Activated CD8-positive, alpha-beta memory T cell treated with anti-CD3 and anti-CD28 coated beads, Interleukin-2, amount 50 U/mL, for 4 hours (primary cell): ENCODE results near the gene PRKCZ.
A peak's percentile ranks its signal among the peaks of the same experiment; 100 is the strongest.

Experiments used
- DNase-seq: peaks from one replicate; pipeline ENCODE4 v3.0.0-alpha.2; 2020

Gene PRKCZ

DNA sequence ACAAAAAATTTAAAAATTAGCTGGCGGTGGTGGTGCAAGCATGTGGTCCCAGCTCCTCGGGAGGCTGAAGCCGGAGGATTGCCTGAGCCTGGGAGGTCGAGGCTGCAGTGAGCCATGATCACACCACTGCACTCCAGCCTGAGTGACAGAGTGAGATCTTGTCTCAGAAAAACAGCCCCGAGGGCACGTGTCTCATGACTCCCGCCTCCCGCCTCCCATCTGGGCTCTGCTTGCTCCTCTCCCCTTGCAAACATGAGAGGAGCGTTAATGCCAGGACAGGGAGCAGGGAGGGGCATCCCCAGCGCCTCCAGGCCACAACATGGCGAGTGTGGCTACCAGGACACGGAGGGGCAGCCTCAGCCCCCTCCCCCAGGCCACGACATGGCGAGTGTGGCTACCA, 116.0 kb downstream of the PRKCZ start:
- DNase-seq: no peak

DNA sequence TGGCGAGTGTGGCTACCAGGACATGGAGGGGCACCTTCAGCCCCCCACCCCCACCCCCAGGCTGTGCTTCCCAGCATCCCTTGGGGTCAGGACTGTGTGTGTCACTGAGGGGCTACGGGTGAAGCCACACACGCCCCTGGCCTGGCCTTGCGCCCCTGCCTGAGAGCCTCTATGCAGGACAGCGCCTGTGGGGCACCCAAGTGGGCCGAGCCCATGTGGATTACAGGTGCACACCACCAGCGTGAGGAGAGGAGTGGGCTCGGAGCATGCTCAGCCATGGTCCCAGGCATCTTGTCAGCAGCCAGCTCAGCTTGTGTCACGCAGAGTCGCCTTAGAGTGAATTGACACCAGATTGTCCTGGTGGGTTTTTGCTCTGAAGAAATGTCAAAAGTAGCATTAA, 116.5 kb downstream of the PRKCZ start:
- DNase-seq: no peak

GRCh38 chr1:2168090-2168489, 117.9 kb downstream of the PRKCZ start:
- no peak for DNase-seq

DNA sequence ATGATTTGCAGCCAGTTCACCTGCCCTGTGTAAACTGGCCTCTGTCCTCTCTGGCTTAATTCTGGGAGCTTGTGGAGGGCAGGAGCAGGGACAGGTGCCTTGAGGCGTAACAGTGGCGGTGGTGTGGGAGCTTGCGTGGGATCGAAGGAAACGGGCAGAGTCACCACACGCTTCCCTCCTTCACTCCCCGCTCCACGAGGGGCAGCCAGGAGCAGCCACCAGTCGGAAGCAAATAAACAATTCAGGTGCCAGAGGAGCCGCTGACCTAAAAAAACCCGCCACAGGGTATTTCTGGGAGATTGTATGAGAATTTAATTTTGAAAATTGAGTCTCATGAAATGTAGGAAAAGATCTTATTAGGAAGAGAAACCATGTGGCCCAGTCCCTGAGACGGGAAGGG, 118.3 kb downstream of the PRKCZ start:
- no peak for DNase-seq

- DNase-seq: no peak
These were observed 119.1 kb downstream of the PRKCZ start for GRCh38 chr1:2169200-2169836.

- DNase-seq: no peak
These were observed 120.0 kb downstream of the PRKCZ start for GRCh38 chr1:2170211-2170610.

- no peak for DNase-seq
These were observed 121.8 kb downstream of the PRKCZ start for GRCh38 chr1:2172012-2172411.

DNA sequence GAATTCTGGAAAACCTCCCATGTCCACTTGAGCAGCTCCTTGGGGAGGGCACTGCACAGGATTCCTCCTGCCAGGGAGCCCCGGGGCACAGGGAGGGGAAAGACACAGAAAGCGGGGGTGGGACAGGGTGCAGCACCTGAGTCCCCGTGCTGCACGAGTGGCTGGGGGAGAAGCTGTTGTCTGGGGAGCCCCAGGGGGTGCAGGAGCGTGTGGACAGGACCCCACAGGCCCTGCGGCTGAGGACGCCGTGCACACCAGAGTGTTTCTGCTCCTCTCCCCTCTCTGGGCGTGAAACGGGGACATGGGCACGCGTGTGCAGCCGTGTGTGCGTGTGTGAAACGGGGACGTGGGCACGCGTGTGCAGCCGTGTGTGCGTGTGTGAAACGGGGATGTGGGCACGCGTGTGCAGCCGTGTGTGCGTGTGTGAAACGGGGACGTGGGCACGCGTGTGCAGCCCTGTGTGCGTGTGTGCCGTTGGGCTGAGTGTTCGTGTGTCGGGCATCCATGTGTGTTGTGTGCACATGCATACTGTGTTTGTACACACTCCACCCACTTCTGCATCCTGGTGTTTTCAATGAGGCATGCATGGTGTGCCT, 122.4 kb downstream of the PRKCZ start:
- DNase-seq: no peak

- DNase-seq: no peak
These were observed 123.5 kb downstream of the PRKCZ start for GRCh38 chr1:2173546-2174347.

- DNase-seq: peak; percentile 45
These were observed 124.3 kb downstream of the PRKCZ start for GRCh38 chr1:2174348-2175054.

DNA sequence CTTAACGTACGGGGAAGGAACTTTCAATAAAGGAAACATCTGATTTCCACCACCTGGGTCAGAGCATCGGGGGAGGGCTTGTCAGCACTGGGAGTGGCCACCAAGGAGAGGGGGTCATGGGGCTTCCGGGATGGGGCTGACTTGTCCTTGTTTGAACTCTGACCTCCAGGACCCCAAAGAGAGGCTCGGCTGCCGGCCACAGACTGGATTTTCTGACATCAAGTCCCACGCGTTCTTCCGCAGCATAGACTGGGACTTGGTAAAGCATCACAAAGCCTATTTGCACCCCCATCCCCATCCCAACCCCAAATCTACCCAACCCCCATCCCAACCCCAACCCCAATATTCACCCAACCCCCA, 124.8 kb downstream of the PRKCZ start:
- no peak for DNase-seq

GRCh38 chr1:2175681-2176454, 125.7 kb downstream of the PRKCZ start:
- DNase-seq: no peak

GRCh38 chr1:2176615-2177014, 126.4 kb downstream of the PRKCZ start:
- no peak for DNase-seq

DNA sequence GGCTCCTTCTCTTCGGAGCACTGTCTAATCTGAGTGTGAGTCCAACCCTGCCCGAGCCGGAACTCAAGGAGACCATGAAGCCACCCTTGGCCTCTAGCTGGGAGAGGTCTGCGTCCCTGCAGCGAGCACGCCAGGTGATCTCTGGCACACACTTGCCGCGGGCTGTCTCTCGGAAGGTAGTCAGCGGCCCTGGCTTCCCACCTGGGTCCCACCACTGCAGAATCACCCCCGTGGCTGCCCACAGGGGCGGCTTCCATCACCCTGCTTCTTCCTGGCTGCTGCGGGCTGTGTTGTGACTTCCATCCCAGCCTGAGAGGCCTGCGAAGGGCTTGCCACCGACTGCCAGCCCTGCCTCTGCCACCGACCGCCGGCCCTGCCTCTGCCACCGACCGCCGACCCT, 127.3 kb downstream of the PRKCZ start:
- no peak for DNase-seq

DNA sequence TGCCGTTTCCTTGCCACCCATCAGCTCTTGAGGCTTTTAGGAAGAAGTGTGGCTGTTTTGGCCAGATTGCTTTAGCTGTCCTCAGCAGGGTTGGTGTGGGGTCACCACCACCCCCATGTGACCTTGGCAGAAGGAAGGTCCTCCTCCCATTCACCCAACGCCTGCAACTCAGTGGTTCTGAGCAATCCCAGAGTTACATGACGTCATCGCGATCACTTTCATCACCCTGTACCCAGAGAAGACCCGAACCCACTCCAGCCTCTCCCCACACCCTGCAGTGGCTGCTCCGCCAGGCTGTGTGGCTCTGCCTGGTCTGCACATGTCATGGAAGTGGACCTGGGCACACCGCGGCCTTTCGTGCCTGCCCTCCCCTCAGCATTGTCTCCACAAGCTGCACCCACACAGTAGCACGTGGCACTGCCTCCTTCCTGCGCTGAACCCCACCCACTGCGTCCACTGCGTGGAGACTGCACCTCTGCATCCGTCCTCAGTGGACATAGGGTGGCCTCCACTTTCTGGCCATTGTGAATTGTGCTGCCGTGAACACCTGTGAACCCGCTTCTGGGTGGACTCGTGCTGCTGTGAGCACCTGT, 127.8 kb downstream of the PRKCZ start:
- no peak for DNase-seq

GRCh38 chr1:2178875-2179274, 128.7 kb downstream of the PRKCZ start:
- DNase-seq: no peak

GRCh38 chr1:2179283-2180013, 129.2 kb downstream of the PRKCZ start:
- no peak for DNase-seq

DNA sequence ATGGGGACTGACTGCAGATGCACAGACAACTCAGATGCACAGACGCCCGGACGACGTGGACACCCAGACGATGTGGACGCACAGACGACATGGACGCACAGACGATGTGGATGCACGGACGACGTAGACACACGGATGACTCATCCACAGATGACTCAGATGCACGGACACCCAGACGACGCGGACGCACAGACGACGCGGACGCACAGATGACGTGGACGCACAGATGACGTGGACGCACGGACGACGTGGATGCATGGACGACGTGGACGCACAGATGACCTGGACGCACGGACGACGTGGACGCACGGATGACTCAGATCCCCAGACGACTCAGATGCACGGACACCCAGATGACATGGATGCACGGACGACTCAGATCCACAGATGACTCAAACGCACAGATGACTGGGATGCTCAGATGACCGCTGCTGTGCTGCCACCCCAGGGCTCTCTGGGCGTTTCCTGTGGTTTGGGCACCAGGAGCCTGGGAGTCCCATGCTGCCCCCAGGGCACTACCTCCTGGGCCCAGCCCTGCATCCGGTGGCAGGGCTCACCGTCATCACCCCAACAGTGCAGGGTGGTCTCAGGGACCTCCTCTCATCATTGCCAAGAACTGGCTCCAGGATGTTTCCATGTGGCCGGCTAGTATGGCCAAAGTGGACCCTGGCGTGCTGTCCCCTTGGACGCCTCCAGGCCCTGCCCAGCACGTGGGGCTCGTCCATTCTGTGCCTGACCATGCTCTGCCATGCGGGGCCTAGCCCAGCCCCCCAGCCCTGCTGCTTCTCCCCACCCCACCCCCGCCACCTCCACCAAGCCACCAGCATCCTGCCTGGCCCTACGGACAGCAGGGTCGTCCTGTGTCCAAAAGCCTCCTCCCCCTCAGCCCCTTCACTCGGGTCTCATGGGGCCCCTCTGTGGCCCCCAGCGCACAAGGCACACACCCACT, 130.4 kb downstream of the PRKCZ start:
- no peak for DNase-seq

DNA sequence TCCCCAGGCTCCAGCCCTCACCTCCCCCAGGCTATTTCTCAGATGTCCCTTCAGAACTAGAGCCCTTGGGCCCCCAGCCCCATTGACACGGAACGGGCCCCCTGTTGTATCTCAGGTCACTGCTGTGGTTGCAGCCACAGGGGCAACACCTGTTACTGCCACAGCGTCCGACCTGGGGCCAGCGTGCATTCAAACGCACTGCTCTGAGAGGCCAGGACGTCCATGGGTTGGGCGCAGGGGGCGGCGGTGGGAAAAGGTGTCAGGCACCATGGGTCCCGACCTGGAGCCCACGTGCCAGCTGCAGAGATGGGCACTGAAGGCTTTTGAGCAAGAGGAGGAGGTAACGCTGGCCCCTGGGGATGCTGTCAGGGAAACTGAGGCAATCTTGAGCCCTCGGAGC, 131.1 kb downstream of the PRKCZ start:
- DNase-seq: no peak

GRCh38 chr1:2181752-2182151, 131.5 kb downstream of the PRKCZ start:
- DNase-seq: no peak

- DNase-seq: no peak
These were observed 132.2 kb downstream of the PRKCZ start for GRCh38 chr1:2182376-2182775.
